Transverse colon (tissue), 3 donors: ENCODE results near the gene NRBF2.

ENCODE experiments used
- EP300 ChIP-seq: sonication (generic); formaldehyde crosslinking; IDR thresholded peaks from one replicate; pipeline ENCODE4 v1.6.1; 2017; ENCODE audit warnings: antibody characterized with exemption, low read depth
- POLR2A ChIP-seq: fragments of 450-650 bp; IDR thresholded peaks from one replicate; pipeline ENCODE4 v1.6.1; 2016; ENCODE audit warnings: antibody characterized with exemption, mild to moderate bottlenecking, moderate library complexity
- POLR2AphosphoS5 ChIP-seq, 3 donors: sonication (generic); formaldehyde crosslinking; IDR thresholded peaks; one replicate each; pipeline ENCODE4 v1.6.1; 2016; ENCODE audit warnings: antibody characterized with exemption in 3 of 3

DNA sequence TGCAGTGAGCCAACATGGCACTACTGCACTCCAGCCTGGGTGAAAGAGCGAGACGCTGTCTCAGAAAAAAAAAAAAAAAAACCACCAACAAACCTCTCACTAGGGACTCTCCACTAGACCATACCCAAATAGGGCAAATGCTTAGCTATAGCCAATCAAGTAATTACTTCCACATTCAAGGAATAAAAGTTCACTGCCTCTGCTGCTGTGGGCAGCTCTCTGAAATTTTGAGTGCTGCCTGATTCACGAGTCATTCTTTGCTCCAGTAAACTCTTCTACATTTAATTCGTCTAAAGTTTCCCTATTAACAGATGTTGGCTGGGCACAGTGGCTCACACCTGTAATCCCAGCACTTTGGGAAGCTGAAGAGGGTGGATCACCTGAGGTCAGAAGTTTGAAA lies 4.7 kb upstream of the NRBF2 start:
- TF ChIP-seq POLR2AphosphoS5 (IDR thresholded peaks at IDR 0.05) (no peak), POLR2A (no peak), EP300 (no peak)
